HG02840 (cell line): ENCODE data around the gene PRB2.
"Not testable (repeated sequence)": the region's sequence is repeated elsewhere in the genome, so short reads cannot be mapped to it uniquely, and the experiment has no call there.

ENCODE experiments used
- ATAC-seq: cut with Tn5 transposase; IDR thresholded peaks from one replicate; pipeline ENCODE4 v1.9.1; 2021; ENCODE audit warnings: mild to moderate bottlenecking, moderate library complexity, moderate number of reproducible peaks; ENCODE audit not compliant: unreplicated experiment, low FRiP score

PRB2 gene

GRCh38 chr12:11395467-11395866 is at the start of gene PRB2:
Gene PRB2, minus strand, starts transcription at chr12:11395567. Its CDS starts 38 bp downstream, at chr12:11395529.
- not testable (repeated sequence) for ATAC-seq

- no peak for ATAC-seq
Observed at GRCh38 chr12:11437966-11438365, 42.6 kb upstream of the PRB2 start.

- ATAC-seq, result no peak
Observed at GRCh38 chr12:11433664-11434063, 38.3 kb upstream of the PRB2 start.

- ATAC-seq, result no peak
Observed at GRCh38 chr12:11431486-11431885, 36.1 kb upstream of the PRB2 start.

GRCh38 chr12:11427341-11427740 is 32.0 kb upstream of the PRB2 start:
- ATAC-seq, result no peak

GRCh38 chr12:11412731-11413130 is 17.4 kb upstream of the PRB2 start:
- ATAC-seq, result no peak

- no peak for ATAC-seq
Observed at GRCh38 chr12:11408096-11408495, 12.7 kb upstream of the PRB2 start.

- ATAC-seq, result no peak
Observed at GRCh38 chr12:11397366-11397765, 2.0 kb upstream of the PRB2 start.

GRCh38 chr12:11391456-11391855 is 3.9 kb downstream of the PRB2 start:
- not testable (repeated sequence) for ATAC-seq

GRCh38 chr12:11377420-11377819 is 17.9 kb downstream of the PRB2 start:
- not testable (repeated sequence) for ATAC-seq

- ATAC-seq, result no peak
Observed at GRCh38 chr12:11361151-11361550, 34.2 kb downstream of the PRB2 start.

GRCh38 chr12:11360205-11360883 is 35.0 kb downstream of the PRB2 start:
- ATAC-seq, result not testable (repeated sequence)

- ATAC-seq, result not testable (repeated sequence)
Observed at GRCh38 chr12:11351736-11352135, 43.6 kb downstream of the PRB2 start.

- ATAC-seq, result no peak
Observed at GRCh38 chr12:11348439-11348838, 46.9 kb downstream of the PRB2 start.

GRCh38 chr12:11347810-11348209 is 47.6 kb downstream of the PRB2 start:
- ATAC-seq, result no peak

- no peak for ATAC-seq
Observed at GRCh38 chr12:11344500-11344899, 50.9 kb downstream of the PRB2 start.
